HL-60 (cell line): ENCODE results near the gene TICAM2.

Experiments
- DNase-seq, 2 experiments: peaks; one replicate each; pipeline ENCODE4 v3.0.0-alpha.2; 2010 to 2020; ENCODE audit warnings: low read depth in 1 of 2, low spot score in 1 of 2
- H3K27ac ChIP-seq: fragments of 250-450 bp; sonication (Bioruptor Pico); replicated peaks from 2 replicates; pipeline ENCODE4 v1.5.1; 2020; ENCODE audit warnings: mild to moderate bottlenecking, moderate library complexity
- H3K27me3 ChIP-seq: fragments of 250-450 bp; sonication (Bioruptor Pico); 2 replicates; pipeline ENCODE4 v1.5.1; 2021; ENCODE audit warnings: mild to moderate bottlenecking, moderate library complexity; ENCODE audit not compliant: insufficient read depth, poor library complexity, severe bottlenecking
- H3K4me3 ChIP-seq: replicated peaks from 2 replicates; pipeline ENCODE4 v1.5.1; 2011; ENCODE audit warnings: mild to moderate bottlenecking, control low read depth, low read length; ENCODE audit not compliant: insufficient read depth
- CTCF ChIP-seq: IDR thresholded peaks from one replicate; pipeline ENCODE4 v1.5.1; 2011; ENCODE audit warnings: low read length, control low read depth, inconsistent platforms; ENCODE audit not compliant: insufficient read depth
- GABPA ChIP-seq: IDR thresholded peaks from 2 replicates; pipeline ENCODE4 v1.6.1; 2012; ENCODE audit warnings: low read depth
- POLR2AphosphoS5 ChIP-seq: IDR thresholded peaks from 2 replicates; pipeline ENCODE4 v1.6.1; 2012; ENCODE audit warnings: low read depth
- REST ChIP-seq: IDR thresholded peaks from 2 replicates; pipeline ENCODE4 v1.6.1; 2012; ENCODE audit warnings: low read depth; ENCODE audit not compliant: insufficient replicate concordance
- SPI1 ChIP-seq: IDR thresholded peaks from 2 replicates; pipeline ENCODE4 v1.6.1; 2012; ENCODE audit warnings: low read depth, mild to moderate bottlenecking, borderline replicate concordance

Gene TICAM2

GRCh38 chr5:115623658-115624057, 21.4 kb upstream of the TICAM2 start:
- DNase-seq: no peak
- TF ChIP-seq SPI1 (no peak), POLR2AphosphoS5 (no peak), CTCF (no peak), REST (no peak), GABPA (no peak)
- H3K4me3 ChIP-seq: no peak overlapping the region
- H3K27ac ChIP-seq: no peak overlapping the region
- no peaks in the 10 kb centered on the region for H3K27me3 ChIP-seq

- TF ChIP-seq POLR2AphosphoS5: no peak
- TF ChIP-seq SPI1: no peak
- H3K27ac ChIP-seq: no peak overlapping the region
- no peak overlapping the region for H3K4me3 ChIP-seq
- no peaks in the 10 kb centered on the region for H3K27me3 ChIP-seq
- DNase-seq: no peak
These were observed 19.2 kb upstream of the TICAM2 start for GRCh38 chr5:115621365-115621900.

- no peak overlapping the region for H3K4me3 ChIP-seq
- no peaks in the 10 kb centered on the region for H3K27me3 ChIP-seq
These were observed 14.6 kb upstream of the TICAM2 start for GRCh38 chr5:115616892-115617291.

More at GRCh38 chr5:115616892-115617291, 14.6 kb upstream of the TICAM2 start:
- no peak overlapping the region for H3K27ac ChIP-seq
- TF ChIP-seq POLR2AphosphoS5: no peak
- TF ChIP-seq SPI1: no peak
- TF ChIP-seq CTCF: no peak
- no peak for TF ChIP-seq GABPA
- TF ChIP-seq REST: no peak
- no peak for DNase-seq
